ENCODE data around the gene TTI1. TPM values are rescaled to one million over a fixed set of nuclear protein-coding genes. Genes with fewer than 3 reads are reported as not detected.
"Not testable (repeated sequence)": the region's sequence is repeated elsewhere in the genome, so short reads cannot be mapped to it uniquely, and the experiment has no call there.

TTI1 gene
- total RNA-seq, 4 donors from 2014 or later, result 9.8 to 14.8 (median 12.5) TPM

GRCh38 chr20:37969949-37970855 lies 63.1 kb downstream of the TTI1 start:
- no peak overlapping the region for H3K27ac ChIP-seq
- WGBS, 2 donors (ENCODE audit: low coverage in 1 of 2), result 66 to 69% methylated on average over 7 of the region's 7 CpGs
- TF ChIP-seq POLR2A (IDR thresholded peaks at IDR 0.05), result no peak
- no peak for TF ChIP-seq POLR2AphosphoS5 (IDR thresholded peaks at IDR 0.05)
- TF ChIP-seq EP300 (IDR thresholded peaks at IDR 0.05), result no peak
- no peak for TF ChIP-seq CTCF (IDR thresholded peaks at IDR 0.05)
- peaks cover 0 to 6% (median 0%) of the 10 kb centered on the region in 3 donors for H3K9me3 ChIP-seq
- H3K4me1 ChIP-seq, result no peaks in the 10 kb centered on the region
- no peak for ATAC-seq
- H3K36me3 ChIP-seq, result no peaks in the 10 kb centered on the region
- no peaks in the 10 kb centered on the region for H3K27me3 ChIP-seq
- H3K4me3 ChIP-seq, result no peak overlapping the region

- no peak for ATAC-seq
- no peak overlapping the region for H3K4me3 ChIP-seq
- TF ChIP-seq POLR2A (IDR thresholded peaks at IDR 0.05), result no peak
- no peak for TF ChIP-seq EP300 (IDR thresholded peaks at IDR 0.05)
- no peak for TF ChIP-seq CTCF (IDR thresholded peaks at IDR 0.05)
- TF ChIP-seq POLR2AphosphoS5 (IDR thresholded peaks at IDR 0.05), result no peak
- H3K27me3 ChIP-seq, result no peaks in the 10 kb centered on the region
- H3K27ac ChIP-seq, result no peak overlapping the region
- no peaks in the 10 kb centered on the region for H3K36me3 ChIP-seq
- no peaks in the 10 kb centered on the region for H3K4me1 ChIP-seq
- H3K9me3 ChIP-seq, result peaks cover 0 to 6% (median 0%) of the 10 kb centered on the region in 3 donors
- 60 to 67% methylated on average over 1 of the region's 6 CpGs for WGBS, 2 donors (ENCODE audit: low coverage in 1 of 2)
Observed at GRCh38 chr20:37968841-37969401, 64.3 kb downstream of the TTI1 start.

GRCh38 chr20:37963483-37963882 lies 69.8 kb downstream of the TTI1 start:
- H3K9me3 ChIP-seq, result peaks cover 0 to 35% (median 0%) of the 10 kb centered on the region in 3 donors
- not testable (repeated sequence) for ATAC-seq, H3K4me1 ChIP-seq, H3K27ac ChIP-seq, H3K36me3 ChIP-seq, H3K27me3 ChIP-seq, H3K4me3 ChIP-seq
- WGBS, 2 donors (ENCODE audit: low coverage in 1 of 2), result 86 to 90% methylated on average over 2 of the region's 2 CpGs

- H3K27me3 ChIP-seq, result no peaks in the 10 kb centered on the region
- no peak for TF ChIP-seq POLR2A (IDR thresholded peaks at IDR 0.05)
- H3K4me3 ChIP-seq, result no peak overlapping the region
- no peaks in the 10 kb centered on the region for H3K36me3 ChIP-seq
- H3K9me3 ChIP-seq, result peaks cover 0 to 29% (median 0%) of the 10 kb centered on the region in 3 donors
- H3K27ac ChIP-seq, result no peak overlapping the region
- ATAC-seq, result no peak
- WGBS, 2 donors (ENCODE audit: low coverage in 1 of 2), result 80 to 100% methylated on average over 1 of the region's 1 CpG
- H3K4me1 ChIP-seq, result no peaks in the 10 kb centered on the region
Observed at GRCh38 chr20:37961066-37961465, 72.2 kb downstream of the TTI1 start.

GRCh38 chr20:37958856-37959520 lies 74.3 kb downstream of the TTI1 start:
- 88 to 89% methylated on average over 2 of the region's 2 CpGs for WGBS, 2 donors (ENCODE audit: low coverage in 1 of 2)
- no peak for ATAC-seq
- Histone ChIP-seq H3K36me3 (no peaks in the 10 kb centered on the region), H3K4me1 (no peaks in the 10 kb centered on the region), H3K27ac (no peak overlapping the region), H3K4me3 (no peak overlapping the region), H3K27me3 (no peaks in the 10 kb centered on the region), H3K9me3 (peaks cover 0 to 29% (median 0%) of the 10 kb centered on the region in 3 donors)
- TF ChIP-seq CTCF (IDR thresholded peaks at IDR 0.05), result no peak
- TF ChIP-seq POLR2A (IDR thresholded peaks at IDR 0.05), result no peak
- TF ChIP-seq EP300 (IDR thresholded peaks at IDR 0.05), result no peak
- TF ChIP-seq POLR2AphosphoS5 (IDR thresholded peaks at IDR 0.05), result no peak

Data from gastroesophageal sphincter (tissue), 4 donors.